ENCODE measurements around the gene SUSD5.

SUSD5 gene

GRCh38 chr3:33218446-33219174 is at the start of gene SUSD5:
Gene SUSD5 (minus strand): TSS chr3:33218810. CDS start chr3:33218797, 13 bp downstream.
- in situ Hi-C loops (cut with HindIII; ENCODE audit: low sequenced_read_pairs), result no loop called here

GRCh38 chr3:33260104-33260503 is 41.5 kb upstream of the SUSD5 start:
- in situ Hi-C loops (cut with HindIII; ENCODE audit: low sequenced_read_pairs), result no loop called here

- in situ Hi-C loops (cut with HindIII; ENCODE audit: low sequenced_read_pairs), result no loop called here
Observed at GRCh38 chr3:33256249-33256648, 37.6 kb upstream of the SUSD5 start.

GRCh38 chr3:33250712-33251111 is 32.1 kb upstream of the SUSD5 start:
- in situ Hi-C loops (cut with HindIII; ENCODE audit: low sequenced_read_pairs), result no loop called here

GRCh38 chr3:33246786-33247185 is 28.2 kb upstream of the SUSD5 start:
- in situ Hi-C loops (cut with HindIII; ENCODE audit: low sequenced_read_pairs), result no loop called here

- in situ Hi-C loops (cut with HindIII; ENCODE audit: low sequenced_read_pairs), result no loop called here
Observed at GRCh38 chr3:33240261-33240660, 21.7 kb upstream of the SUSD5 start.

GRCh38 chr3:33238923-33239322 is 20.3 kb upstream of the SUSD5 start:
- in situ Hi-C loops (cut with HindIII; ENCODE audit: low sequenced_read_pairs), result no loop called here

GRCh38 chr3:33237439-33237838 is 18.8 kb upstream of the SUSD5 start:
- in situ Hi-C loops (cut with HindIII; ENCODE audit: low sequenced_read_pairs), result no loop called here

GRCh38 chr3:33236005-33236404 is 17.4 kb upstream of the SUSD5 start:
- in situ Hi-C loops (cut with HindIII; ENCODE audit: low sequenced_read_pairs), result no loop called here

GRCh38 chr3:33233884-33234283 is 15.3 kb upstream of the SUSD5 start:
- in situ Hi-C loops (cut with HindIII; ENCODE audit: low sequenced_read_pairs), result no loop called here

- in situ Hi-C loops (cut with HindIII; ENCODE audit: low sequenced_read_pairs), result no loop called here
Observed at GRCh38 chr3:33231756-33232465, 13.3 kb upstream of the SUSD5 start.

GRCh38 chr3:33229947-33230346 is 11.3 kb upstream of the SUSD5 start:
- in situ Hi-C loops (cut with HindIII; ENCODE audit: low sequenced_read_pairs), result no loop called here

- in situ Hi-C loops (cut with HindIII; ENCODE audit: low sequenced_read_pairs), result no loop called here
Observed at GRCh38 chr3:33229066-33229465, 10.5 kb upstream of the SUSD5 start.

- in situ Hi-C loops (cut with HindIII; ENCODE audit: low sequenced_read_pairs), result no loop called here
Observed at GRCh38 chr3:33221241-33221640, 2.6 kb upstream of the SUSD5 start.

GRCh38 chr3:33219175-33219487 is 521 bp upstream of the SUSD5 start:
- in situ Hi-C loops (cut with HindIII; ENCODE audit: low sequenced_read_pairs), result no loop called here

GRCh38 chr3:33217866-33218445 is 654 bp downstream of the SUSD5 start:
- in situ Hi-C loops (cut with HindIII; ENCODE audit: low sequenced_read_pairs), result no loop called here

- in situ Hi-C loops (cut with HindIII; ENCODE audit: low sequenced_read_pairs), result no loop called here
Observed at GRCh38 chr3:33215739-33216138, 2.9 kb downstream of the SUSD5 start.

GRCh38 chr3:33212406-33212805 is 6.2 kb downstream of the SUSD5 start:
- in situ Hi-C loops (cut with HindIII; ENCODE audit: low sequenced_read_pairs), result no loop called here

- in situ Hi-C loops (cut with HindIII; ENCODE audit: low sequenced_read_pairs), result no loop called here
Observed at GRCh38 chr3:33211444-33211843, 7.2 kb downstream of the SUSD5 start.

GRCh38 chr3:33209357-33209756 is 9.3 kb downstream of the SUSD5 start:
- in situ Hi-C loops (cut with HindIII; ENCODE audit: low sequenced_read_pairs), result no loop called here

GRCh38 chr3:33202711-33203457 is 15.7 kb downstream of the SUSD5 start:
- in situ Hi-C loops (cut with HindIII; ENCODE audit: low sequenced_read_pairs), result no loop called here

GRCh38 chr3:33201195-33201594 is 17.4 kb downstream of the SUSD5 start:
- in situ Hi-C loops (cut with HindIII; ENCODE audit: low sequenced_read_pairs), result no loop called here

Measured in endothelial cell of hepatic sinusoid (primary cell).